Measurements from ENCODE around the gene DZANK1. TPM values are rescaled to one million over a fixed set of nuclear protein-coding genes. Genes with fewer than 3 reads are reported as not detected.

The DZANK1 gene
- total and polyA plus RNA-seq, 9 of the 15 experiments (the other 6 are each of a cell fraction or from before 2014, with no cell fraction given), result 0.04 to 0.18 (median 0.11) TPM; not detected in 2

DNA sequence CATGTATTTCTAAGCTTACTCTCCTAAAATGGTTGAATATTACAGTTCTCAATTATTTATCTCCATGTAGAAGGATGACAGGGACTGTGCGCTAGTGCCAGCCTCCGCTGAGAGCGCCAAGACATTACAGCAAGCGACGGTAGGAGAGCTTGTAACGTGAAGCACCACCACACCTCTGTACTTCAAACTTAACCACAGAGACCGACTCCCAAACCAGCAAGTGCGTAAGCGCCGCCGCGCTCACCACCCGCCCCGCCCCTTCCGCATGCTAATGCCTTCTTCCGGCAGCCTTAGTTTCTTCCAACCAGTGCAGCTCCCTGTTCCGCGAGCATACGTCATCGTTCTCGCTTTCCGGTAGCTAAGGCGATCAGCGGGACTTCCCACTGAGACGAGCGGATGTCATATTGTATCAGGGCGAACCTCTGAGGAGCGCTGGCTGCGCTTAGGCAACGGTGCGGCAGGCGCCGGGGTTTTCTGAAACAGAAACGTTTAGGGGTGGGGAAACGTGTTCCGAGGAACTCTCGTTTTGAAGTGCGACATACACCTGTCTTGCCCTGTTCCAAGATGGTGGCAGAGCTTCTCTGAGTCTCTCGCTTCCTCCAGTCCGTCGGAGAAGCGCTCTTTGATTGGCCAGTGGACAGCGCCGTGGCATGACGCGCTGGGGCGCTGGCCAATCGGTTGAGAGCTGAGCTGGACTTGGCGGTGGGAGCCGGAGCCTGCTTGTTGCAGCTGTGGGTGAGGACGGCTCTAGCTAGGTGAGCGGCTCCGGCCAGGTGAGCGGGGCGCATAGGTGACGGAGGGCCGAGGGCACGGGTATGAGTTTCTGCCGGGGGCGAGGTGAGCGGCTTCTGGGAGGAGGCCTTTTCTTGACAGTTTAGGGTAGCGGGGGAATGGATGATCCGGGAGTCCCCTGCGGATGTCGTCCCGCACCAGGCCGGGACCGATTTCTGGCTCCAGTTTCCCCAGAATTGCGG lies 40.7 kb upstream of the DZANK1 start, which contains the start of gene SEC23B (continued):
- TF ChIP-seq, protein P1, sequence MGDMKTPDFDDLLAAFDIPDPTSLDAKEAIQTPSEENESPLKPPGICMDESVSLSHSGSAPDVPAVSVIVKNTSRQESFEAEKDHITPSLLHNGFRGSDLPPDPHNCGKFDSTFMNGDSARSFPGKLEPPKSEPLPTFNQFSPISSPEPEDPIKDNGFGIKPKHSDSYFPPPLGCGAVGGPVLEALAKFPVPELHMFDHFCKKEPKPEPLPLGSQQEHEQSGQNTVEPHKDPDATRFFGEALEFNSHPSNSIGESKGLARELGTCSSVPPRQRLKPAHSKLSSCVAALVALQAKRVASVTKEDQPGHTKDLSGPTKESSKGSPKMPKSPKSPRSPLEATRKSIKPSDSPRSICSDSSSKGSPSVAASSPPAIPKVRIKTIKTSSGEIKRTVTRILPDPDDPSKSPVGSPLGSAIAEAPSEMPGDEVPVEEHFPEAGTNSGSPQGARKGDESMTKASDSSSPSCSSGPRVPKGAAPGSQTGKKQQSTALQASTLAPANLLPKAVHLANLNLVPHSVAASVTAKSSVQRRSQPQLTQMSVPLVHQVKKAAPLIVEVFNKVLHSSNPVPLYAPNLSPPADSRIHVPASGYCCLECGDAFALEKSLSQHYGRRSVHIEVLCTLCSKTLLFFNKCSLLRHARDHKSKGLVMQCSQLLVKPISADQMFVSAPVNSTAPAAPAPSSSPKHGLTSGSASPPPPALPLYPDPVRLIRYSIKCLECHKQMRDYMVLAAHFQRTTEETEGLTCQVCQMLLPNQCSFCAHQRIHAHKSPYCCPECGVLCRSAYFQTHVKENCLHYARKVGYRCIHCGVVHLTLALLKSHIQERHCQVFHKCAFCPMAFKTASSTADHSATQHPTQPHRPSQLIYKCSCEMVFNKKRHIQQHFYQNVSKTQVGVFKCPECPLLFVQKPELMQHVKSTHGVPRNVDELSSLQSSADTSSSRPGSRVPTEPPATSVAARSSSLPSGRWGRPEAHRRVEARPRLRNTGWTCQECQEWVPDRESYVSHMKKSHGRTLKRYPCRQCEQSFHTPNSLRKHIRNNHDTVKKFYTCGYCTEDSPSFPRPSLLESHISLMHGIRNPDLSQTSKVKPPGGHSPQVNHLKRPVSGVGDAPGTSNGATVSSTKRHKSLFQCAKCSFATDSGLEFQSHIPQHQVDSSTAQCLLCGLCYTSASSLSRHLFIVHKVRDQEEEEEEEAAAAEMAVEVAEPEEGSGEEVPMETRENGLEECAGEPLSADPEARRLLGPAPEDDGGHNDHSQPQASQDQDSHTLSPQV (IDR thresholded peaks at IDR 0.05), result no peak
- TF ChIP-seq DDX20 (tag; IDR thresholded peaks at IDR 0.05; ENCODE audit: low read depth), result no peak
- TF ChIP-seq MYBL2 (IDR thresholded peaks at IDR 0.05; ENCODE audit: low read depth), result no peak
- TF ChIP-seq MYBL2 (CRISPR knock-in tag; IDR thresholded peaks at IDR 0.05; ENCODE audit: borderline replicate concordance), result no peak
- TF ChIP-seq ZEB2 (IDR thresholded peaks at IDR 0.05), result peak; percentile 66; the same call in 1 of the 2 replicates
- no peak for TF ChIP-seq ARHGAP35 (IDR thresholded peaks at IDR 0.05; ENCODE audit: partially characterized antibody)
- TF ChIP-seq NFYB (IDR thresholded peaks at IDR 0.05; ENCODE audit: extremely low read depth, insufficient read length), result peak; percentile 7
- peak; percentile 83 to 87 for TF ChIP-seq NRF1 (conservative IDR thresholded peaks at IDR 0.05 in 1 of 2, IDR thresholded peaks at IDR 0.05 in 1 of 2)
- TF ChIP-seq RCOR1 (IDR thresholded peaks at IDR 0.05; ENCODE audit: borderline replicate concordance in 1 of 2, low read depth in 2 of 2, low read length in 2 of 2), result no peak
- TF ChIP-seq ZNF77 (CRISPR knock-in tag; IDR thresholded peaks at IDR 0.05), result no peak
- TF ChIP-seq RFX1 (IDR thresholded peaks at IDR 0.05), result peak; percentile 77
- TF ChIP-seq, protein P2, sequence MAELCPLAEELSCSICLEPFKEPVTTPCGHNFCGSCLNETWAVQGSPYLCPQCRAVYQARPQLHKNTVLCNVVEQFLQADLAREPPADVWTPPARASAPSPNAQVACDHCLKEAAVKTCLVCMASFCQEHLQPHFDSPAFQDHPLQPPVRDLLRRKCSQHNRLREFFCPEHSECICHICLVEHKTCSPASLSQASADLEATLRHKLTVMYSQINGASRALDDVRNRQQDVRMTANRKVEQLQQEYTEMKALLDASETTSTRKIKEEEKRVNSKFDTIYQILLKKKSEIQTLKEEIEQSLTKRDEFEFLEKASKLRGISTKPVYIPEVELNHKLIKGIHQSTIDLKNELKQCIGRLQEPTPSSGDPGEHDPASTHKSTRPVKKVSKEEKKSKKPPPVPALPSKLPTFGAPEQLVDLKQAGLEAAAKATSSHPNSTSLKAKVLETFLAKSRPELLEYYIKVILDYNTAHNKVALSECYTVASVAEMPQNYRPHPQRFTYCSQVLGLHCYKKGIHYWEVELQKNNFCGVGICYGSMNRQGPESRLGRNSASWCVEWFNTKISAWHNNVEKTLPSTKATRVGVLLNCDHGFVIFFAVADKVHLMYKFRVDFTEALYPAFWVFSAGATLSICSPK (IDR thresholded peaks at IDR 0.05; ENCODE audit: borderline replicate concordance), result no peak
- no peak for TF ChIP-seq SIN3B (IDR thresholded peaks at IDR 0.05; ENCODE audit: low read depth)
- TF ChIP-seq, protein P3, sequence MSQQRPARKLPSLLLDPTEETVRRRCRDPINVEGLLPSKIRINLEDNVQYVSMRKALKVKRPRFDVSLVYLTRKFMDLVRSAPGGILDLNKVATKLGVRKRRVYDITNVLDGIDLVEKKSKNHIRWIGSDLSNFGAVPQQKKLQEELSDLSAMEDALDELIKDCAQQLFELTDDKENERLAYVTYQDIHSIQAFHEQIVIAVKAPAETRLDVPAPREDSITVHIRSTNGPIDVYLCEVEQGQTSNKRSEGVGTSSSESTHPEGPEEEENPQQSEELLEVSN (IDR thresholded peaks at IDR 0.05; ENCODE audit: borderline replicate concordance in 1 of 2, extremely low read depth in 1 of 2, insufficient read depth in 1 of 2, insufficient read length in 1 of 2, low read depth in 1 of 2, low read length in 1 of 2, poor library complexity in 1 of 2, severe bottlenecking in 1 of 2), result peak in 1 of 2 experiments; percentile 68
- TF ChIP-seq PCBP2 (IDR thresholded peaks at IDR 0.05; ENCODE audit: low read depth, low read length, poor library complexity, severe bottlenecking), result no peak
- peak in 1 of 2 experiments; percentile 58; a peak in 2 of 4 replicates for TF ChIP-seq HDAC1 (IDR thresholded peaks at IDR 0.05)
- no peak for TF ChIP-seq PRMT5 (CRISPR knock-in tag; IDR thresholded peaks at IDR 0.05)
- TF ChIP-seq, protein P4, sequence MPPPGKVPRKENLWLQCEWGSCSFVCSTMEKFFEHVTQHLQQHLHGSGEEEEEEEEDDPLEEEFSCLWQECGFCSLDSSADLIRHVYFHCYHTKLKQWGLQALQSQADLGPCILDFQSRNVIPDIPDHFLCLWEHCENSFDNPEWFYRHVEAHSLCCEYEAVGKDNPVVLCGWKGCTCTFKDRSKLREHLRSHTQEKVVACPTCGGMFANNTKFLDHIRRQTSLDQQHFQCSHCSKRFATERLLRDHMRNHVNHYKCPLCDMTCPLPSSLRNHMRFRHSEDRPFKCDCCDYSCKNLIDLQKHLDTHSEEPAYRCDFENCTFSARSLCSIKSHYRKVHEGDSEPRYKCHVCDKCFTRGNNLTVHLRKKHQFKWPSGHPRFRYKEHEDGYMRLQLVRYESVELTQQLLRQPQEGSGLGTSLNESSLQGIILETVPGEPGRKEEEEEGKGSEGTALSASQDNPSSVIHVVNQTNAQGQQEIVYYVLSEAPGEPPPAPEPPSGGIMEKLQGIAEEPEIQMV (tag; conservative IDR thresholded peaks at IDR 0.05; ENCODE audit: low read depth), result no peak
